HepG2 (cell line): Measurements from ENCODE around the gene IPO13. TPM values are rescaled to one million over a fixed set of nuclear protein-coding genes. Genes with fewer than 3 reads are reported as not detected.

Experiments used
- AKAP8 ChIP-seq: sonication (generic); formaldehyde crosslinking; IDR thresholded peaks from 2 replicates; pipeline ENCODE4 v1.5.1; 2020; ENCODE audit warnings: mild to moderate bottlenecking, missing genetic modification reagents
- GMEB1 ChIP-seq: sonication (generic); formaldehyde crosslinking; IDR thresholded peaks from 2 replicates; pipeline ENCODE4 v1.5.1; 2020; ENCODE audit warnings: missing genetic modification reagents, mild to moderate bottlenecking, borderline replicate concordance
- MED13 ChIP-seq: sonication (generic); formaldehyde crosslinking; IDR thresholded peaks from 2 replicates; pipeline ENCODE4 v1.5.0; 2020; ENCODE audit warnings: missing genetic modification reagents
- MEF2D ChIP-seq: sonication (generic); formaldehyde crosslinking; IDR thresholded peaks from 2 replicates; pipeline ENCODE4 v1.5.1; 2020; ENCODE audit warnings: mild to moderate bottlenecking, missing genetic modification reagents
- MTERF4 ChIP-seq: sonication (generic); formaldehyde crosslinking; IDR thresholded peaks from 2 replicates; pipeline ENCODE4 v1.8.0; 2023; ENCODE audit warnings: mild to moderate bottlenecking, missing genetic modification reagents
- MTF1 ChIP-seq: sonication (generic); formaldehyde crosslinking; IDR thresholded peaks from 2 replicates; pipeline ENCODE4 v1.5.0; 2020; ENCODE audit warnings: missing genetic modification reagents
- NFE2 ChIP-seq: sonication (generic); formaldehyde crosslinking; IDR thresholded peaks from 2 replicates; pipeline ENCODE4 v1.4.0; 2020; ENCODE audit warnings: missing genetic modification reagents
- RAD21 ChIP-seq: fragments of 450-650 bp; formaldehyde crosslinking; IDR thresholded peaks from 2 replicates; pipeline ENCODE4 v1.5.0; 2020; ENCODE audit warnings: mild to moderate bottlenecking
- RBM22 ChIP-seq: fragments of 200-400 bp; formaldehyde crosslinking; optimal IDR thresholded peaks from 2 replicates; pipeline ENCODE3; 2017; ENCODE audit warnings: mild to moderate bottlenecking, low read length, moderate library complexity
- RERE ChIP-seq: IDR thresholded peaks from 2 replicates; pipeline ENCODE4 v1.6.1; 2016; ENCODE audit warnings: low read depth, missing genetic modification reagents, missing compliant biosample characterization
- SAFB2 ChIP-seq: sonication (generic); formaldehyde crosslinking; IDR thresholded peaks from 2 replicates; pipeline ENCODE4 v1.5.1; 2020; ENCODE audit warnings: missing genetic modification reagents, low read depth, mild to moderate bottlenecking, borderline replicate concordance
- SRF ChIP-seq: IDR thresholded peaks from 2 replicates; pipeline ENCODE4 v1.6.1; 2011; ENCODE audit warnings: mild to moderate bottlenecking, low read depth, low read length, moderate library complexity
- TFDP1 ChIP-seq: IDR thresholded peaks from 2 replicates; pipeline ENCODE4 v1.6.1; 2016; ENCODE audit warnings: missing compliant biosample characterization, missing genetic modification reagents, borderline replicate concordance
- ZFP36L1 ChIP-seq: sonication (generic); formaldehyde crosslinking; IDR thresholded peaks from 2 replicates; pipeline ENCODE4 v1.8.0; 2022; ENCODE audit warnings: mild to moderate bottlenecking, missing genetic modification reagents, moderate library complexity
- ZIK1 ChIP-seq: sonication (generic); formaldehyde crosslinking; IDR thresholded peaks from 2 replicates; pipeline ENCODE4 v1.5.0; 2020; ENCODE audit warnings: mild to moderate bottlenecking, low read depth, missing genetic modification reagents, borderline replicate concordance
- ZNF10 ChIP-seq: sonication (generic); formaldehyde crosslinking; IDR thresholded peaks from 2 replicates; pipeline ENCODE4 v1.4.0; 2020; ENCODE audit warnings: mild to moderate bottlenecking, low read depth, missing genetic modification reagents, borderline replicate concordance
- ZNF709 ChIP-seq: sonication (generic); formaldehyde crosslinking; IDR thresholded peaks from 2 replicates; pipeline ENCODE4 v1.5.0; 2020; ENCODE audit warnings: mild to moderate bottlenecking, missing genetic modification reagents
- ZNF761 ChIP-seq: sonication (generic); formaldehyde crosslinking; conservative IDR thresholded peaks from 2 replicates; pipeline ENCODE4 v1.4.0; 2020; ENCODE audit warnings: mild to moderate bottlenecking, missing genetic modification reagents
- polyA plus RNA-seq, 8 experiments: library from polyadenylated mRNA; depleted of rRNA in 3 of 8; stranded (reverse) in 7 of 8; unstranded in 1 of 8; fragments of >200 nt; fragmentation: Illumina TruSeq in 4 of 8; extraction: Trizol in 4 of 8; gene quantifications; 2 replicates each; pipeline versions ENCODE4 v1.2.1 to v1.2.3, GENCODE V29; 2011 to 2016; ENCODE audit warnings: low read depth in 4 of 8, missing spikeins in 1 of 8, mixed read lengths in 1 of 8; ENCODE audit not compliant: insufficient read depth in 1 of 8
- total RNA-seq, 5 experiments: library from RNA; depleted of rRNA; stranded (reverse); fragments of >200 nt; fragmentation: Illumina TruSeq; extraction: Trizol; gene quantifications; 2 replicates each; pipeline ENCODE4 v1.2.3, GENCODE V29; 2016; ENCODE audit warnings: low read depth in 1 of 5
- TF ChIP-seq, protein P1 (sequence below): sonication (generic); formaldehyde crosslinking; IDR thresholded peaks from 2 replicates; pipeline ENCODE4 v1.8.1; 2023; ENCODE audit warnings: mild to moderate bottlenecking, moderate library complexity, missing genetic modification reagents

Gene IPO13
- total and polyA plus RNA-seq, 2 of the 13 experiments (the other 11 are each of a cell fraction or from before 2014, with no cell fraction given): 12.9 to 15.6 TPM

GRCh38 chr1:43991476-43992231 is 44.9 kb downstream of the IPO13 start, which contains the start of gene CCDC24 (continued):
- TF ChIP-seq RERE (CRISPR knock-in tag) (no peak), NFE2 (no peak), SAFB2 (CRISPR knock-in tag) (peak; percentile 18; the same call in 1 of the 2 replicates), RBM22 (peak; percentile 64), MEF2D (CRISPR knock-in tag) (no peak; the same call in 1 of the 2 replicates), ZNF709 (CRISPR knock-in tag) (no peak), SRF (no peak), GMEB1 (peak; percentile 68), MED13 (CRISPR knock-in tag) (no peak), TFDP1 (CRISPR knock-in tag) (peak; percentile 27; the same call in 1 of the 2 replicates), MTF1 (no peak), ZNF10 (CRISPR knock-in tag) (no peak), ZIK1 (CRISPR knock-in tag) (no peak), MTERF4 (CRISPR knock-in tag) (0 out of 2 replicates have a peak, but pooled peaks have one; percentile 22), AKAP8 (CRISPR knock-in tag) (peak; percentile 97), ZNF761 (CRISPR knock-in tag) (no peak), RAD21 (CRISPR knock-in tag) (no peak), ZFP36L1 (0 out of 2 replicates have a peak, but pooled peaks have one; percentile 31)
- TF ChIP-seq, protein P1, sequence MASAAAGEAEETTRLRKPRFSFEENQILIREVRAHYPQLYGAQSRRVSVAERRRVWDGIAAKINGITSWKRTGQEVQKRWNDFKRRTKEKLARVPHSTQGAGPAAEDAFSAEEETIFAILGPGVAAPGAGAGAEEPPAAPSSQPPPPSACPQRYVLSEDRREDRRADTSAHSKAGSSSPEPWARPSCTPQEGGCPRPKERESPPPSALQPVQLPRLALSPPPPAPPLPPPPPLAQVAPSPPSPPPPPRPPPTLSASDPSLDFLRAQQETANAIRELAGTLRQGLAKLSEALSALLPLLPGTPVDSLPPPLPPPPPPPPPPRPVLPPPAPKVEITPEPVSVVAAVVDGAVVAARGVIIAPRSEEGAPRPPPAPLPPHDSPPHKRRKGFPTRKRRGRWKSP (CRISPR knock-in tag): no peak
